Mesothelial cell of epicardium (in vitro differentiated cells): ENCODE results near the gene ZNF568. TPM values are rescaled to one million over a fixed set of nuclear protein-coding genes. Genes with fewer than 3 reads are reported as not detected.
A peak's percentile ranks its signal among the peaks of the same experiment; 100 is the strongest.

Experiments used
- DNase-seq, 2 experiments: peaks; one replicate each; pipeline ENCODE4 v3.0.0; 2021; ENCODE audit warnings: low spot score in 2 of 2; ENCODE audit not compliant: unreplicated experiment in 2 of 2
- H3K27ac Mint-ChIP-seq: 2 replicates; pipeline ENCODE4 v1.8.0; 2021; ENCODE audit warnings: mixed read lengths
- H3K27me3 Mint-ChIP-seq: 2 replicates; pipeline ENCODE4 v1.8.0; 2021; ENCODE audit warnings: low read depth, mixed read lengths
- H3K36me3 Mint-ChIP-seq: 2 replicates; pipeline ENCODE4 v1.8.0; 2021; ENCODE audit warnings: mixed read lengths
- H3K4me1 Mint-ChIP-seq: 2 replicates; pipeline ENCODE4 v1.8.0; 2021; ENCODE audit warnings: mixed read lengths
- H3K4me3 Mint-ChIP-seq: 2 replicates; pipeline ENCODE4 v1.8.0; 2021; ENCODE audit warnings: mild to moderate bottlenecking, moderate library complexity, mixed read lengths
- H3K9me3 Mint-ChIP-seq: 2 replicates; pipeline ENCODE4 v1.8.0; 2021; ENCODE audit warnings: mixed read lengths
- CTCF ChIP-seq: fragments of 200-600 bp; sonication (generic); IDR thresholded peaks from one replicate; pipeline ENCODE4 v1.5.0; 2021; ENCODE audit warnings: antibody characterized with exemption; ENCODE audit not compliant: unreplicated experiment
- total RNA-seq: library from RNA; stranded (reverse); gene quantifications from 3 replicates; pipeline ENCODE4 v1.2.1, GENCODE V29; 2021

The ZNF568 gene
- total RNA-seq, 1 donor from 2014 or later: 9.8 TPM

- no peak for DNase-seq
- peak overlapping the region; percentile 83 for H3K4me3 Mint-ChIP-seq
- peak overlapping the region; percentile 75 for H3K27ac Mint-ChIP-seq
- H3K27me3 Mint-ChIP-seq: no peaks in the 10 kb centered on the region
- TF ChIP-seq CTCF: no peak
- H3K36me3 Mint-ChIP-seq: peaks cover 56% of the 10 kb centered on the region
- H3K9me3 Mint-ChIP-seq: peaks cover 43% of the 10 kb centered on the region
- H3K4me1 Mint-ChIP-seq: peaks cover 11% of the 10 kb centered on the region
These were observed 859 bp downstream of the ZNF568 start for GRCh38 chr19:36916991-36917390.

GRCh38 chr19:36918090-36918489, 2.0 kb downstream of the ZNF568 start:
- H3K4me3 Mint-ChIP-seq: no peak overlapping the region
- H3K4me1 Mint-ChIP-seq: peaks cover 11% of the 10 kb centered on the region
- no peak for TF ChIP-seq CTCF
- H3K27me3 Mint-ChIP-seq: no peaks in the 10 kb centered on the region
- H3K36me3 Mint-ChIP-seq: peaks cover 60% of the 10 kb centered on the region
- no peak for DNase-seq
- H3K9me3 Mint-ChIP-seq: peaks cover 47% of the 10 kb centered on the region
- no peak overlapping the region for H3K27ac Mint-ChIP-seq

GRCh38 chr19:36931684-36932083, 15.6 kb downstream of the ZNF568 start:
- no peak for TF ChIP-seq CTCF
- peaks cover 60% of the 10 kb centered on the region for H3K9me3 Mint-ChIP-seq
- H3K27ac Mint-ChIP-seq: no peak overlapping the region
- H3K4me3 Mint-ChIP-seq: no peak overlapping the region
- no peaks in the 10 kb centered on the region for H3K4me1 Mint-ChIP-seq
- DNase-seq: no peak
- H3K36me3 Mint-ChIP-seq: peaks cover 62% of the 10 kb centered on the region
- no peaks in the 10 kb centered on the region for H3K27me3 Mint-ChIP-seq

- no peak for DNase-seq
- peak; percentile 22 for TF ChIP-seq CTCF
- H3K27ac Mint-ChIP-seq: no peak overlapping the region
- H3K9me3 Mint-ChIP-seq: peaks cover 68% of the 10 kb centered on the region
- H3K4me1 Mint-ChIP-seq: no peaks in the 10 kb centered on the region
- no peaks in the 10 kb centered on the region for H3K27me3 Mint-ChIP-seq
- H3K36me3 Mint-ChIP-seq: peaks cover 77% of the 10 kb centered on the region
- H3K4me3 Mint-ChIP-seq: no peak overlapping the region
These were observed 23.0 kb downstream of the ZNF568 start for GRCh38 chr19:36939153-36939552.

- no peak for TF ChIP-seq CTCF
- no peak for DNase-seq
- Mint-ChIP-seq H3K4me3 (no peak overlapping the region), H3K9me3 (peaks cover 54% of the 10 kb centered on the region), H3K36me3 (peaks cover 57% of the 10 kb centered on the region), H3K27ac (no peak overlapping the region), H3K4me1 (no peaks in the 10 kb centered on the region), H3K27me3 (no peaks in the 10 kb centered on the region)
These were observed 34.4 kb downstream of the ZNF568 start for GRCh38 chr19:36950335-36951119.

GRCh38 chr19:36962346-36962745, 46.2 kb downstream of the ZNF568 start:
- no peak overlapping the region for H3K27ac Mint-ChIP-seq
- H3K4me1 Mint-ChIP-seq: no peaks in the 10 kb centered on the region
- DNase-seq: no peak
- H3K9me3 Mint-ChIP-seq: peaks cover 55% of the 10 kb centered on the region
- no peaks in the 10 kb centered on the region for H3K27me3 Mint-ChIP-seq
- TF ChIP-seq CTCF: no peak
- no peak overlapping the region for H3K4me3 Mint-ChIP-seq
- peaks cover 24% of the 10 kb centered on the region for H3K36me3 Mint-ChIP-seq
